HepG2 (cell line): ENCODE measurements around the gene RGL1. TPM values are rescaled to one million over a fixed set of nuclear protein-coding genes. Genes with fewer than 3 reads are reported as not detected.

Source experiments
- ATAC-seq: fragments of 200-7000 bp; cut with Tn5 transposase; 3 replicates; pipeline ENCODE4 v1.9.1; 2020; ENCODE audit warnings: mild to moderate bottlenecking, moderate library complexity
- BruUV-seq: library from RNA; stranded (reverse); fragments of 400-500 nt; replicated peaks from 2 replicates; lab custom pipeline; 2021; lab: Mats Ljungman, UMichigan
- CTCF ChIA-PET: fragments of 300-600 bp; formaldehyde crosslinking; extraction: SDS; loops from one replicate; lab custom pipeline; 2021; ENCODE audit warnings: low total read pairs, inconsistent platforms, low intra/inter-chr PET ratio; lab: Yijun Ruan, JAX
- POLR2A ChIA-PET: fragments of 350-600 bp; sonication (Branson Sonifier 250); formaldehyde crosslinking; loops from one replicate; lab custom pipeline; 2020; ENCODE audit warnings: antibody characterized with exemption, inconsistent platforms; lab: Yijun Ruan, JAX
- DNase-seq: peaks from one replicate; pipeline ENCODE4 v3.0.0-alpha.2; 2015; ENCODE audit warnings: low spot score
- FAIRE-seq: peaks from 3 replicates; lab custom pipeline; 2011; peaks lifted over from hg19 to GRCh38; lab: Jason Lieb, UNC
- H2AFZ ChIP-seq: one replicate; pipeline ENCODE4 v1.6.1; 2011; ENCODE audit warnings: low read length, inconsistent platforms
- H3K27ac ChIP-seq: fragments of 300-600 bp; 3 replicates; pipeline ENCODE4 v1.8.0; 2011; ENCODE audit warnings: mixed run types, mild to moderate bottlenecking, mixed read lengths, low read length, inconsistent platforms; ENCODE audit not compliant: insufficient read depth; ENCODE audit errors: extremely low read length
- H3K27me3 ChIP-seq, 2 experiments: fragments of 200-600 bp in 1 of 2; 2 replicates in 1 of 2; 3 replicates in 1 of 2; pipeline versions ENCODE4 v1.6.0 to v1.8.0; 2011; ENCODE audit warnings: low read length in 2 of 2, mild to moderate bottlenecking in 2 of 2, moderate library complexity in 2 of 2, inconsistent platforms in 1 of 2; ENCODE audit not compliant: insufficient read depth in 2 of 2, control insufficient read depth in 1 of 2
- H3K36me3 ChIP-seq, 2 experiments: fragments of 200-600 bp in 1 of 2; replicated peaks in 1 of 2; 2 replicates in 1 of 2; 3 replicates in 1 of 2; pipeline versions ENCODE4 v1.5.1 to v1.8.0; 2011; ENCODE audit warnings: low read length in 2 of 2, inconsistent platforms in 1 of 2; ENCODE audit not compliant: insufficient read depth in 2 of 2, control insufficient read depth in 1 of 2
- H3K4me1 ChIP-seq: 2 replicates; pipeline ENCODE4 v1.5.1; 2012; ENCODE audit warnings: low read length, inconsistent platforms; ENCODE audit not compliant: insufficient read depth
- H3K4me2 ChIP-seq: 2 replicates; pipeline ENCODE4 v1.6.0; 2011; ENCODE audit warnings: low read depth, low read length, inconsistent platforms
- H3K4me3 ChIP-seq, 3 experiments: fragments of 200-600 bp in 1 of 3; sonication (generic), shearing (Covaris generic) in 1 of 3; replicated peaks in 1 of 3; 2 replicates each; pipeline ENCODE4 v1.5.1; 2011 to 2016; ENCODE audit warnings: low read length in 3 of 3, inconsistent platforms in 2 of 3, low read depth in 2 of 3, mild to moderate bottlenecking in 2 of 3, control low read depth in 1 of 3, mixed read lengths in 1 of 3; ENCODE audit not compliant: insufficient read depth in 1 of 3
- H3K79me2 ChIP-seq: one replicate; pipeline ENCODE4 v1.6.1; 2011; ENCODE audit warnings: low read length, inconsistent platforms; ENCODE audit not compliant: insufficient read depth
- H3K9ac ChIP-seq: 2 replicates; pipeline ENCODE4 v1.6.0; 2011; ENCODE audit warnings: mild to moderate bottlenecking, low read depth, low read length, inconsistent platforms; ENCODE audit not compliant: insufficient read depth
- H3K9me3 ChIP-seq: 2 replicates; pipeline ENCODE4 v1.5.1; 2012; ENCODE audit warnings: mild to moderate bottlenecking, low read length
- H4K20me1 ChIP-seq: 2 replicates; pipeline ENCODE4 v1.6.0; 2011; ENCODE audit warnings: inconsistent platforms, mild to moderate bottlenecking, low read length, moderate library complexity; ENCODE audit not compliant: insufficient read depth
- ATF4 ChIP-seq, 2 experiments: fragments of 450-650 bp in 1 of 2; sonication (generic) in 1 of 2; formaldehyde crosslinking; IDR thresholded peaks; 2 replicates each; pipeline versions ENCODE4 v1.5.0 to v1.8.0; 2020 to 2022; ENCODE audit warnings: mild to moderate bottlenecking in 1 of 2, missing genetic modification reagents in 1 of 2
- CBFB ChIP-seq: sonication (generic); formaldehyde crosslinking; IDR thresholded peaks from 2 replicates; pipeline ENCODE4 v1.4.0; 2020; ENCODE audit warnings: missing genetic modification reagents
- CENPT ChIP-seq: sonication (generic); formaldehyde crosslinking; IDR thresholded peaks from 2 replicates; pipeline ENCODE4 v1.8.0; 2022; ENCODE audit warnings: low read depth, mild to moderate bottlenecking, moderate library complexity, missing genetic modification reagents
- GATAD1 ChIP-seq: IDR thresholded peaks from 2 replicates; pipeline ENCODE4 v1.6.1; 2016; ENCODE audit warnings: missing genetic modification reagents, missing compliant biosample characterization
- HMGXB4 ChIP-seq, 2 experiments: sonication (generic) in 1 of 2; formaldehyde crosslinking in 1 of 2; IDR thresholded peaks; 2 replicates each; pipeline versions ENCODE4 v1.4.0 to v1.6.1; 2018 to 2020; ENCODE audit warnings: missing genetic modification reagents in 2 of 2, borderline replicate concordance in 1 of 2, low read depth in 1 of 2, mild to moderate bottlenecking in 1 of 2, missing biosample characterization in 1 of 2
- MAFG ChIP-seq: sonication (generic); formaldehyde crosslinking; IDR thresholded peaks from 2 replicates; pipeline ENCODE4 v1.5.1; 2020; ENCODE audit warnings: mild to moderate bottlenecking, missing genetic modification reagents
- MTF2 ChIP-seq: sonication (generic); formaldehyde crosslinking; IDR thresholded peaks from 2 replicates; pipeline ENCODE4 v1.5.0; 2020; ENCODE audit warnings: missing genetic modification reagents, borderline replicate concordance
- ZHX2 ChIP-seq, 2 experiments: sonication (generic) in 1 of 2; formaldehyde crosslinking in 1 of 2; IDR thresholded peaks; 2 replicates each; pipeline versions ENCODE4 v1.6.1 to v1.9.0; 2014 to 2022; ENCODE audit warnings: antibody characterized with exemption in 1 of 2, borderline replicate concordance in 1 of 2, inconsistent platforms in 1 of 2, low read depth in 1 of 2, missing genetic modification reagents in 1 of 2
- ZNF101 ChIP-seq: sonication (generic); formaldehyde crosslinking; IDR thresholded peaks from 2 replicates; pipeline ENCODE4 v1.4.0; 2020; ENCODE audit warnings: mild to moderate bottlenecking, low read depth, missing genetic modification reagents, borderline replicate concordance
- ZNF460 ChIP-seq: sonication (generic); formaldehyde crosslinking; IDR thresholded peaks from 2 replicates; pipeline ENCODE4 v1.5.1; 2020; ENCODE audit warnings: missing genetic modification reagents, mild to moderate bottlenecking, borderline replicate concordance
- ZNF761 ChIP-seq: sonication (generic); formaldehyde crosslinking; conservative IDR thresholded peaks from 2 replicates; pipeline ENCODE4 v1.4.0; 2020; ENCODE audit warnings: mild to moderate bottlenecking, missing genetic modification reagents
- ZZZ3 ChIP-seq: sonication (generic); formaldehyde crosslinking; IDR thresholded peaks from 2 replicates; pipeline ENCODE4 v1.4.0; 2020; ENCODE audit warnings: missing genetic modification reagents, mild to moderate bottlenecking, borderline replicate concordance
- WGBS: methylation state at CpG from one replicate; pipeline ENCODE4 v1.1.6; 2017; ENCODE audit warnings: low lambda C conversion rate; 5-methylcytosine and 5-hydroxymethylcytosine counted together
- in situ Hi-C: cut with HindIII; loops from 2 replicates; pipeline ENCODE4 v1.10.0; 2017; ENCODE audit warnings: low pct_unique_long_range_greater_than_20kb; ENCODE audit not compliant: extremely low pct_ligation_motif_present
- intact Hi-C: fragments of 100-400 bp; cut with micrococcal nuclease; formaldehyde crosslinking; loops from one replicate; pipeline ENCODE4 v1.10.0; 2022; ENCODE audit not compliant: unreplicated experiment
- polyA plus RNA-seq, 8 experiments: library from polyadenylated mRNA; depleted of rRNA in 3 of 8; stranded (reverse) in 7 of 8; unstranded in 1 of 8; fragments of >200 nt; fragmentation: Illumina TruSeq in 4 of 8; extraction: Trizol in 4 of 8; gene quantifications; 2 replicates each; pipeline versions ENCODE4 v1.2.1 to v1.2.3, GENCODE V29; 2011 to 2016; ENCODE audit warnings: low read depth in 4 of 8, missing spikeins in 1 of 8, mixed read lengths in 1 of 8; ENCODE audit not compliant: insufficient read depth in 1 of 8
- total RNA-seq, 5 experiments: library from RNA; depleted of rRNA; stranded (reverse); fragments of >200 nt; fragmentation: Illumina TruSeq; extraction: Trizol; gene quantifications; 2 replicates each; pipeline ENCODE4 v1.2.3, GENCODE V29; 2016; ENCODE audit warnings: low read depth in 1 of 5

The RGL1 gene
- total and polyA plus RNA-seq, 2 of the 13 experiments (the other 11 are each of a cell fraction or from before 2014, with no cell fraction given) = 3.5 to 4.7 TPM

GRCh38 chr1:183812128-183812527 lies 7.2 kb downstream of the RGL1 start:
- Histone ChIP-seq H3K9ac (no peak overlapping the region), H3K9me3 (no peaks in the 10 kb centered on the region), H3K79me2 (no peaks in the 10 kb centered on the region), H3K36me3 (no peaks in the 10 kb centered on the region), H3K27me3 (no peaks in the 10 kb centered on the region), H2AFZ (no peak overlapping the region)
- FAIRE-seq (no peak), ATAC-seq (no peak)
- no TSS peak for BruUV-seq
- in situ Hi-C loops = no loop called here
- TF ChIP-seq ZHX2 (IDR thresholded peaks at IDR 0.05; ENCODE audit: low read depth) = no peak
- no peak for TF ChIP-seq ZHX2 (CRISPR knock-in tag; IDR thresholded peaks at IDR 0.05; ENCODE audit: borderline replicate concordance)
- TF ChIP-seq ZNF761 (CRISPR knock-in tag) = no peak
- no peak for TF ChIP-seq ATF4 (CRISPR knock-in tag; IDR thresholded peaks at IDR 0.05)
- TF ChIP-seq CBFB (CRISPR knock-in tag) = no peak
- no peak for TF ChIP-seq HMGXB4 (CRISPR knock-in tag; IDR thresholded peaks at IDR 0.05; ENCODE audit: borderline replicate concordance in 1 of 2, low read depth in 1 of 2)
- no peak for TF ChIP-seq MAFG (CRISPR knock-in tag)
- no peak for TF ChIP-seq ZNF101 (CRISPR knock-in tag)
- TF ChIP-seq CENPT = no peak
- TF ChIP-seq GATAD1 (CRISPR knock-in tag) = no peak
- no peak for TF ChIP-seq ZZZ3 (CRISPR knock-in tag)
- no peak for TF ChIP-seq MTF2 (CRISPR knock-in tag)
- no peak for TF ChIP-seq ZNF460
- TF ChIP-seq, all 625 proteins: peak for 0
- intact Hi-C loops = loop anchor here (5.0 kb wide), 2 partner anchors 70 to 105 kb away; no protein-coding TSS in a partner anchor
- no peak overlapping the region for H3K4me3 ChIP-seq
- ChIA-PET POLR2A (no interaction called here), CTCF (no interaction called here)
- H3K4me2 ChIP-seq = 0 out of 2 replicates have a peak overlapping the region, but pooled peaks have one; percentile 72
- H3K27ac ChIP-seq = no peak overlapping the region
- 88% methylated on average over 2 of the region's 2 CpGs for WGBS
- H3K4me1 ChIP-seq = peaks cover 22% of the 10 kb centered on the region
- no peaks in the 10 kb centered on the region; the same call in 1 of the 2 replicates for H4K20me1 ChIP-seq
- DNase-seq = no peak
